HG03103 (cell line): ENCODE data around the gene AEN.

Source experiments
- ATAC-seq: cut with Tn5 transposase; IDR thresholded peaks from one replicate; pipeline ENCODE4 v1.9.1; 2021; ENCODE audit warnings: low read depth; ENCODE audit not compliant: unreplicated experiment

AEN gene

GRCh38 chr15:88661761-88662556 lies 40.8 kb downstream of the AEN start:
- no peak for ATAC-seq

- ATAC-seq: no peak
Observed at GRCh38 chr15:88663141-88663621, 42.0 kb downstream of the AEN start.

GRCh38 chr15:88664151-88664778 lies 43.1 kb downstream of the AEN start:
- no peak for ATAC-seq

- no peak for ATAC-seq
Observed at GRCh38 chr15:88674661-88675060, 53.5 kb downstream of the AEN start.

- no peak for ATAC-seq
Observed at GRCh38 chr15:88678755-88679154, 57.6 kb downstream of the AEN start.

- ATAC-seq: no peak
Observed at GRCh38 chr15:88680241-88681001, 59.3 kb downstream of the AEN start.

- ATAC-seq: no peak
Observed at GRCh38 chr15:88681610-88682221, 60.6 kb downstream of the AEN start.
